K562 (cell line): Measurements from ENCODE around the gene PLXDC2. TPM values are rescaled to one million over a fixed set of nuclear protein-coding genes. Genes with fewer than 3 reads are reported as not detected.

Experiments
- ATAC-seq: fragments of 200-7000 bp; cut with Tn5 transposase; 3 replicates; pipeline ENCODE4 v1.9.1; 2020; ENCODE audit warnings: moderate library complexity
- BruUV-seq: library from RNA; stranded (reverse); fragments of 400-500 nt; replicated peaks from 2 replicates; lab custom pipeline; 2021; lab: Mats Ljungman, UMichigan
- CTCF ChIA-PET: fragments of 300-600 bp; formaldehyde crosslinking; extraction: SDS; loops from one replicate; lab custom pipeline; 2021; ENCODE audit warnings: low intra/inter-chr PET ratio; lab: Yijun Ruan, JAX
- POLR2A ChIA-PET: fragments of 300-600, 350-650 bp; sonication (Branson Sonifier 250); formaldehyde crosslinking; extraction: SDS; loops from one replicate; lab custom pipeline; 2021; ENCODE audit warnings: antibody characterized with exemption, inconsistent platforms; lab: Yijun Ruan, JAX
- DNase-seq, 4 experiments: peaks; one replicate each; pipeline versions ENCODE4 v3.0.0 to v3.0.0-alpha.2; 2011 to 2018; ENCODE audit warnings: low spot score in 3 of 4, mixed read lengths in 3 of 4; ENCODE audit errors: extremely low read depth in 1 of 4
- FAIRE-seq: peaks from 2 replicates; lab custom pipeline; 2011; peaks lifted over from hg19 to GRCh38; lab: Jason Lieb, UNC
- H2AFZ ChIP-seq: 2 replicates; pipeline ENCODE4 v1.6.0; 2011; ENCODE audit warnings: low read depth, low read length, control low read depth, inconsistent platforms
- H3K27ac ChIP-seq: fragments of 200-600 bp; 3 replicates; pipeline ENCODE4 v1.8.0; 2011; ENCODE audit warnings: low read depth, mild to moderate bottlenecking, control low read depth, inconsistent platforms, low read length, moderate library complexity, mixed read lengths; ENCODE audit errors: extremely low read depth
- H3K27me3 ChIP-seq, 2 experiments: fragments of 300-600 bp in 1 of 2; 2 replicates in 1 of 2; 3 replicates in 1 of 2; pipeline versions ENCODE4 v1.6.0 to v1.8.0; 2011; ENCODE audit warnings: inconsistent platforms in 2 of 2, low read length in 2 of 2, mild to moderate bottlenecking in 1 of 2, mixed read lengths in 1 of 2, moderate library complexity in 1 of 2; ENCODE audit not compliant: control insufficient read depth in 2 of 2, insufficient read depth in 2 of 2
- H3K36me3 ChIP-seq: fragments of 300-600 bp; 3 replicates; pipeline ENCODE4 v1.8.0; 2011; ENCODE audit warnings: mild to moderate bottlenecking, low read length, inconsistent platforms; ENCODE audit not compliant: control insufficient read depth, insufficient read depth
- H3K4me1 ChIP-seq, 2 experiments: fragments of 200-600 bp in 1 of 2; replicated peaks in 1 of 2; 2 replicates in 1 of 2; 3 replicates in 1 of 2; pipeline versions ENCODE4 v1.5.1 to v1.8.0; 2011; ENCODE audit warnings: inconsistent platforms in 2 of 2, low read length in 2 of 2, mild to moderate bottlenecking in 1 of 2, mixed read lengths in 1 of 2, moderate library complexity in 1 of 2; ENCODE audit not compliant: control insufficient read depth in 2 of 2, insufficient read depth in 2 of 2
- H3K4me2 ChIP-seq: 2 replicates; pipeline ENCODE4 v1.6.1; 2011; ENCODE audit warnings: low read length, control low read depth, inconsistent platforms, mixed read lengths; ENCODE audit not compliant: insufficient read depth
- H3K4me3 ChIP-seq: fragments of 200-600 bp; sonication (generic), shearing (Covaris generic); 2 replicates; pipeline ENCODE4 v1.5.1; 2016; ENCODE audit warnings: control low read depth, inconsistent platforms
- H3K79me2 ChIP-seq: fragments of 200-600 bp; 3 replicates; pipeline ENCODE4 v1.8.0; 2011; ENCODE audit warnings: low read length, inconsistent platforms; ENCODE audit not compliant: control insufficient read depth, insufficient read depth
- H3K9ac ChIP-seq, 2 experiments: 2 replicates each; pipeline versions ENCODE4 v1.6.0 to v1.6.1; 2011; ENCODE audit warnings: low read depth in 2 of 2, low read length in 2 of 2, control low read depth in 1 of 2, inconsistent platforms in 1 of 2, mild to moderate bottlenecking in 1 of 2, mixed read lengths in 1 of 2; ENCODE audit not compliant: insufficient read depth in 1 of 2
- H3K9me1 ChIP-seq: one replicate; pipeline ENCODE4 v1.6.0; 2011; ENCODE audit warnings: inconsistent platforms, mild to moderate bottlenecking, low read length, moderate library complexity; ENCODE audit not compliant: control insufficient read depth, insufficient read depth
- H3K9me3 ChIP-seq: replicated peaks from 2 replicates; pipeline ENCODE4 v1.5.1; 2011; ENCODE audit warnings: low read depth, low read length, inconsistent platforms; ENCODE audit not compliant: control insufficient read depth, insufficient read depth
- H4K20me1 ChIP-seq: replicated peaks from 2 replicates; pipeline ENCODE4 v1.6.1; 2011; ENCODE audit warnings: low read length, inconsistent platforms, mixed read lengths; ENCODE audit not compliant: control insufficient read depth, insufficient read depth
- ARNT ChIP-seq, 2 experiments: fragments of 450-650 bp; IDR thresholded peaks; 2 replicates each; pipeline ENCODE4 v1.6.1; 2016; ENCODE audit warnings: mild to moderate bottlenecking in 1 of 2
- CBX2 ChIP-seq: fragments of 200-600 bp; sonication (generic); IDR thresholded peaks from one replicate; pipeline ENCODE4 v1.6.1; 2012; ENCODE audit warnings: mild to moderate bottlenecking, low read length, inconsistent platforms; ENCODE audit not compliant: insufficient read depth, poor library complexity, severe bottlenecking
- CREB3 ChIP-seq: fragments of 450-650 bp; conservative IDR thresholded peaks from 2 replicates; pipeline ENCODE4 v1.6.1; 2016; ENCODE audit warnings: missing genetic modification characterization, low read depth, mild to moderate bottlenecking, missing compliant biosample characterization, moderate library complexity
- EP400 ChIP-seq: fragments of 450-650 bp; IDR thresholded peaks from 2 replicates; pipeline ENCODE4 v1.6.1; 2017; ENCODE audit warnings: antibody characterized with exemption, mild to moderate bottlenecking, moderate library complexity
- HBP1 ChIP-seq: fragments of 450-650 bp; formaldehyde crosslinking; IDR thresholded peaks from 2 replicates; pipeline ENCODE4 v1.4.0; 2022; ENCODE audit warnings: missing genetic modification characterization
- HOMEZ ChIP-seq: fragments of 250-450 bp; sonication (Bioruptor Pico); IDR thresholded peaks from 2 replicates; pipeline ENCODE4 v1.4.0; 2020; ENCODE audit warnings: mild to moderate bottlenecking, moderate library complexity
- MLLT1 ChIP-seq, 2 experiments: fragments of 450-650 bp; IDR thresholded peaks; 2 replicates each; pipeline ENCODE4 v1.6.1; 2016
- THRB ChIP-seq: fragments of 450-650 bp; formaldehyde crosslinking; conservative IDR thresholded peaks from 2 replicates; pipeline ENCODE4 v1.4.0; 2022; ENCODE audit warnings: mild to moderate bottlenecking, missing genetic modification characterization
- ZNF174 ChIP-seq: fragments of 250-450 bp; sonication (Bioruptor Pico); IDR thresholded peaks from 2 replicates; pipeline ENCODE4 v1.4.0; 2020; ENCODE audit warnings: mild to moderate bottlenecking
- ZNF175 ChIP-seq: fragments of 200-800 bp; sonication (Bioruptor generic); IDR thresholded peaks from 2 replicates; pipeline ENCODE4 v1.6.1; 2016; ENCODE audit warnings: low read depth, mild to moderate bottlenecking, missing genetic modification characterization, missing compliant biosample characterization
- ZNF561 ChIP-seq: fragments of 450-650 bp; formaldehyde crosslinking; conservative IDR thresholded peaks from 2 replicates; pipeline ENCODE4 v1.4.0; 2020; ENCODE audit warnings: mild to moderate bottlenecking, moderate library complexity
- in situ Hi-C: fragments of 300-500 bp; cut with MboI; formaldehyde crosslinking; loops from 4 replicates; pipeline ENCODE4 v1.15.0; 2018; ENCODE audit warnings: inconsistent platforms, mixed read lengths
- intact Hi-C: fragments of 100-400 bp; cut with micrococcal nuclease; formaldehyde crosslinking; loops from 2 replicates; pipeline ENCODE4 v1.14.2; 2022
- polyA plus RNA-seq, 8 experiments: library from polyadenylated mRNA; depleted of rRNA in 4 of 8; stranded (reverse) in 5 of 8; unstranded in 3 of 8; fragments of >200 nt; fragmentation: Nextera tagmentation in 2 of 8; fragmentation: Illumina TruSeq in 1 of 8; extraction: Ambion mirVana in 2 of 8; extraction: Trizol in 1 of 8; gene quantifications; 2 replicates each; pipeline versions ENCODE4 v1.2.1 to v1.2.3, GENCODE V29; 2011 to 2014; ENCODE audit warnings: inconsistent platforms in 1 of 8, missing spikeins in 1 of 8
- total RNA-seq, 7 experiments: library from RNA; depleted of rRNA in 6 of 7; stranded (reverse); fragments of >200 nt in 6 of 7; fragmentation: Illumina TruSeq in 2 of 7; extraction: Trizol in 2 of 7; gene quantifications; 2 replicates each; pipeline versions ENCODE4 v1.2.1 to v1.2.3, GENCODE V29; 2011 to 2021; ENCODE audit warnings: low replicate concordance in 1 of 7

Gene PLXDC2
- total and polyA plus RNA-seq, 9 of the 15 experiments (the other 6 are each of a cell fraction or from before 2014, with no cell fraction given), result 0.01 to 0.33 (median 0.10) TPM; not detected in 3

- no peaks in the 10 kb centered on the region for H4K20me1 ChIP-seq
- no peak overlapping the region for H3K27ac ChIP-seq
- POLR2A ChIA-PET, result no interaction called here
- no peak overlapping the region for H3K4me3 ChIP-seq
- no peak for FAIRE-seq
- H3K9me3 ChIP-seq, result no peaks in the 10 kb centered on the region; the same call in 1 of the 2 replicates
- in situ Hi-C loops, result no loop called here
- no peak overlapping the region for H2AFZ ChIP-seq
- H3K4me1 ChIP-seq, result no peaks in the 10 kb centered on the region
- no peak for DNase-seq
- CTCF ChIA-PET, result no interaction called here
- ATAC-seq, result no peak
- H3K79me2 ChIP-seq, result no peaks in the 10 kb centered on the region
- intact Hi-C loops, result no loop called here
- BruUV-seq, result no TSS peak
- no peaks in the 10 kb centered on the region for H3K27me3 ChIP-seq
- H3K4me2 ChIP-seq, result no peak overlapping the region
- no peak overlapping the region for H3K9ac ChIP-seq
- no peaks in the 10 kb centered on the region for H3K36me3 ChIP-seq
- H3K9me1 ChIP-seq, result no peaks in the 10 kb centered on the region
- no peak for TF ChIP-seq ARNT (IDR thresholded peaks at IDR 0.05)
- no peak for TF ChIP-seq HBP1 (CRISPR knock-in tag)
- TF ChIP-seq THRB (CRISPR knock-in tag), result no peak
- no peak for TF ChIP-seq EP400
- TF ChIP-seq ZNF175 (CRISPR knock-in tag), result no peak
- no peak for TF ChIP-seq HOMEZ (CRISPR knock-in tag)
- no peak for TF ChIP-seq MLLT1 (IDR thresholded peaks at IDR 0.05)
- no peak for TF ChIP-seq CREB3 (tag)
- TF ChIP-seq CBX2, result no peak
- TF ChIP-seq ZNF174 (CRISPR knock-in tag), result no peak
- TF ChIP-seq ZNF561 (CRISPR knock-in tag), result no peak
Observed at GRCh38 chr10:20162123-20162522, 345.9 kb downstream of the PLXDC2 start.
